ENCODE measurements around the gene PTOV1.

DNA sequence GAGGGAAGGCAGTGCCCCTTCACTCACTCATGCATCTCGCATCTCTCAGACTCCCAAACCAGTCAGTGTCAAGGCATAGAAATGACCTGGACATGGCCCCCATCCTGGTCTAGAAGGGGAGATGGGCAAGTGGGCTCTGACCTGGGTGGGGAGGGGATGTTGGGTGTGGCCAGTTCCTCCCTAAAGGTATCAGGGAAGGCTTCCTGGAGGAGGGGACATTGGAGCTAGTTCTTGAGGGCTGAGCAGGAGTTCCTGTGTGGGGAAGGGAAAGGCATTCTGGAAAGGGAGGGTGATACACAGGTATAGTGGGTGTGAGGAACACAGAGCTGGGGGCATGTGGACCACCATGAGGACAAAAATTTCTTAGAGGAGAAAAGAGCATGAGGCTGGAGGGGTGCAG is 41.8 kb downstream of the PTOV1 start:
- TF ChIP-seq, protein P1, sequence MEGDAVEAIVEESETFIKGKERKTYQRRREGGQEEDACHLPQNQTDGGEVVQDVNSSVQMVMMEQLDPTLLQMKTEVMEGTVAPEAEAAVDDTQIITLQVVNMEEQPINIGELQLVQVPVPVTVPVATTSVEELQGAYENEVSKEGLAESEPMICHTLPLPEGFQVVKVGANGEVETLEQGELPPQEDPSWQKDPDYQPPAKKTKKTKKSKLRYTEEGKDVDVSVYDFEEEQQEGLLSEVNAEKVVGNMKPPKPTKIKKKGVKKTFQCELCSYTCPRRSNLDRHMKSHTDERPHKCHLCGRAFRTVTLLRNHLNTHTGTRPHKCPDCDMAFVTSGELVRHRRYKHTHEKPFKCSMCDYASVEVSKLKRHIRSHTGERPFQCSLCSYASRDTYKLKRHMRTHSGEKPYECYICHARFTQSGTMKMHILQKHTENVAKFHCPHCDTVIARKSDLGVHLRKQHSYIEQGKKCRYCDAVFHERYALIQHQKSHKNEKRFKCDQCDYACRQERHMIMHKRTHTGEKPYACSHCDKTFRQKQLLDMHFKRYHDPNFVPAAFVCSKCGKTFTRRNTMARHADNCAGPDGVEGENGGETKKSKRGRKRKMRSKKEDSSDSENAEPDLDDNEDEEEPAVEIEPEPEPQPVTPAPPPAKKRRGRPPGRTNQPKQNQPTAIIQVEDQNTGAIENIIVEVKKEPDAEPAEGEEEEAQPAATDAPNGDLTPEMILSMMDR (IDR thresholded peaks at IDR 0.05) = no peak
- TF ChIP-seq POLR2AphosphoS5 (IDR thresholded peaks at IDR 0.05) = no peak

Data from transverse colon (tissue), 4 donors.